B cell (primary cell): ENCODE data around the gene GNA15.

Experiments used
- EZH2 ChIP-seq: IDR thresholded peaks from 2 replicates; pipeline ENCODE4 v1.6.1; 2012; ENCODE audit warnings: borderline replicate concordance, low read depth, mild to moderate bottlenecking, moderate library complexity, low read length; ENCODE audit not compliant: insufficient read depth, poor library complexity, severe bottlenecking
- TF ChIP-seq, protein P1 (sequence below): fragments of 200-600 bp; IDR thresholded peaks from one replicate; pipeline ENCODE4 v1.8.0; 2022; ENCODE audit warnings: antibody characterized with exemption, mild to moderate bottlenecking

- TF ChIP-seq, protein P1, sequence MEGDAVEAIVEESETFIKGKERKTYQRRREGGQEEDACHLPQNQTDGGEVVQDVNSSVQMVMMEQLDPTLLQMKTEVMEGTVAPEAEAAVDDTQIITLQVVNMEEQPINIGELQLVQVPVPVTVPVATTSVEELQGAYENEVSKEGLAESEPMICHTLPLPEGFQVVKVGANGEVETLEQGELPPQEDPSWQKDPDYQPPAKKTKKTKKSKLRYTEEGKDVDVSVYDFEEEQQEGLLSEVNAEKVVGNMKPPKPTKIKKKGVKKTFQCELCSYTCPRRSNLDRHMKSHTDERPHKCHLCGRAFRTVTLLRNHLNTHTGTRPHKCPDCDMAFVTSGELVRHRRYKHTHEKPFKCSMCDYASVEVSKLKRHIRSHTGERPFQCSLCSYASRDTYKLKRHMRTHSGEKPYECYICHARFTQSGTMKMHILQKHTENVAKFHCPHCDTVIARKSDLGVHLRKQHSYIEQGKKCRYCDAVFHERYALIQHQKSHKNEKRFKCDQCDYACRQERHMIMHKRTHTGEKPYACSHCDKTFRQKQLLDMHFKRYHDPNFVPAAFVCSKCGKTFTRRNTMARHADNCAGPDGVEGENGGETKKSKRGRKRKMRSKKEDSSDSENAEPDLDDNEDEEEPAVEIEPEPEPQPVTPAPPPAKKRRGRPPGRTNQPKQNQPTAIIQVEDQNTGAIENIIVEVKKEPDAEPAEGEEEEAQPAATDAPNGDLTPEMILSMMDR, result no peak
- TF ChIP-seq EZH2, result no peak
These were observed 6.7 kb upstream of the GNA15 start for GRCh38 chr19:3129112-3129511.
